GM19324 (cell line): ENCODE data around the gene CDH4.

ENCODE experiments used
- ATAC-seq: cut with Tn5 transposase; IDR thresholded peaks from one replicate; pipeline ENCODE4 v1.9.1; 2021; ENCODE audit warnings: mild to moderate bottlenecking, moderate library complexity; ENCODE audit not compliant: unreplicated experiment, low FRiP score

Gene CDH4

GRCh38 chr20:61584851-61585250 lies 332.8 kb downstream of the CDH4 start:
- no peak for ATAC-seq

GRCh38 chr20:61585764-61586163 lies 333.7 kb downstream of the CDH4 start:
- ATAC-seq = no peak

GRCh38 chr20:61587036-61587435 lies 335.0 kb downstream of the CDH4 start:
- no peak for ATAC-seq

GRCh38 chr20:61587681-61588289 lies 335.7 kb downstream of the CDH4 start:
- no peak for ATAC-seq

- ATAC-seq = no peak
Measured at GRCh38 chr20:61588411-61589385, 336.6 kb downstream of the CDH4 start.

GRCh38 chr20:61590236-61590635 lies 338.2 kb downstream of the CDH4 start:
- no peak for ATAC-seq

GRCh38 chr20:61593516-61593915 lies 341.5 kb downstream of the CDH4 start:
- no peak for ATAC-seq

- no peak for ATAC-seq
Measured at GRCh38 chr20:61594198-61594597, 342.1 kb downstream of the CDH4 start.

GRCh38 chr20:61595216-61595615 lies 343.2 kb downstream of the CDH4 start:
- ATAC-seq = no peak

GRCh38 chr20:61596687-61597330 lies 344.7 kb downstream of the CDH4 start:
- ATAC-seq = no peak

- no peak for ATAC-seq
Measured at GRCh38 chr20:61597996-61598395, 345.9 kb downstream of the CDH4 start.

- ATAC-seq = no peak
Measured at GRCh38 chr20:61598586-61598985, 346.5 kb downstream of the CDH4 start.

- ATAC-seq = no peak
Measured at GRCh38 chr20:61599061-61599531, 347.0 kb downstream of the CDH4 start.

- ATAC-seq = no peak
Measured at GRCh38 chr20:61599541-61599992, 347.5 kb downstream of the CDH4 start.

GRCh38 chr20:61600016-61600415 lies 348.0 kb downstream of the CDH4 start:
- ATAC-seq = no peak

- ATAC-seq = no peak
Measured at GRCh38 chr20:61601361-61601760, 349.3 kb downstream of the CDH4 start.

- ATAC-seq = no peak
Measured at GRCh38 chr20:61601853-61602252, 349.8 kb downstream of the CDH4 start.

- no peak for ATAC-seq
Measured at GRCh38 chr20:61603715-61604114, 351.7 kb downstream of the CDH4 start.

GRCh38 chr20:61604549-61604948 lies 352.5 kb downstream of the CDH4 start:
- ATAC-seq = no peak

- no peak for ATAC-seq
Measured at GRCh38 chr20:61605283-61605682, 353.2 kb downstream of the CDH4 start.
